GM21447 (cell line): Measurements from ENCODE around the gene C15orf61.

Source experiments
- ATAC-seq: cut with Tn5 transposase; IDR thresholded peaks from one replicate; pipeline ENCODE4 v1.9.1; 2021; ENCODE audit not compliant: unreplicated experiment

The C15orf61 gene

GRCh38 chr15:67579164-67579563, 58.2 kb downstream of the C15orf61 start:
- no peak for ATAC-seq
